A549 (cell line): ENCODE measurements around the gene BMS1. TPM values are rescaled to one million over a fixed set of nuclear protein-coding genes. Genes with fewer than 3 reads are reported as not detected.

ENCODE experiments used
- ATAC-seq, 2 experiments: fragments of 200-7000 bp in 1 of 2; fragments of >200 bp in 1 of 2; cut with Nextera tagmentation in 1 of 2; cut with Tn5 transposase in 1 of 2; 3 replicates each; pipeline versions ENCODE4 v1.8.0 to v1.9.1; 2018 to 2020; ENCODE audit warnings: mild to moderate bottlenecking in 1 of 2, moderate library complexity in 1 of 2
- CTCF ChIA-PET: fragments of 300-600 bp; sonication (Branson Sonifier 250); formaldehyde crosslinking; extraction: SDS; loops from one replicate; lab custom pipeline; 2021; ENCODE audit warnings: antibody characterized with exemption, inconsistent platforms; lab: Yijun Ruan, JAX
- POLR2A ChIA-PET: fragments of 350-600 bp; formaldehyde crosslinking; extraction: SDS; loops from one replicate; lab custom pipeline; 2021; ENCODE audit warnings: antibody characterized with exemption, inconsistent platforms; lab: Yijun Ruan, JAX
- DNase-seq, 2 experiments: peaks; one replicate each; pipeline versions ENCODE4 v3.0.0 to v3.0.0-alpha.2; 2011 to 2016; ENCODE audit warnings: low read depth in 1 of 2, low spot score in 1 of 2
- FAIRE-seq: peaks from 2 replicates; lab custom pipeline; 2011; peaks lifted over from hg19 to GRCh38; lab: Jason Lieb, UNC
- H3K27ac ChIP-seq, 2 experiments: fragments of >200 bp; sonication (Bioruptor Twin); formaldehyde crosslinking; 3 replicates each; pipeline ENCODE4 v1.5.1; 2016 to 2017
- H3K4me1 ChIP-seq: fragments of >200 bp; sonication (Bioruptor Twin); formaldehyde crosslinking; 3 replicates; pipeline ENCODE4 v1.6.1; 2016
- H3K4me2 ChIP-seq: fragments of >200 bp; sonication (Bioruptor Twin); formaldehyde crosslinking; 3 replicates; pipeline ENCODE4 v1.6.1; 2016
- H3K4me3 ChIP-seq: fragments of >200 bp; sonication (Bioruptor Twin); formaldehyde crosslinking; 3 replicates; pipeline ENCODE4 v1.5.1; 2016
- H3K9me3 ChIP-seq: fragments of >200 bp; sonication (Bioruptor Twin); formaldehyde crosslinking; 3 replicates; pipeline ENCODE4 v1.6.1; 2016
- CBX2 ChIP-seq: fragments of 200-600 bp; sonication (generic); IDR thresholded peaks from 2 replicates; pipeline ENCODE4 v1.6.1; 2016; ENCODE audit warnings: low read depth, mild to moderate bottlenecking, borderline replicate concordance
- CEBPB ChIP-seq, 2 experiments: fragments of >200 bp in 1 of 2; sonication (Bioruptor Twin) in 1 of 2; formaldehyde crosslinking in 1 of 2; IDR thresholded peaks; 2 replicates each; pipeline ENCODE4 v1.6.1; 2012 to 2016
- FOSL2 ChIP-seq, 2 experiments: fragments of 450-650 bp in 1 of 2; fragments of >200 bp in 1 of 2; sonication (Bioruptor Twin) in 1 of 2; formaldehyde crosslinking; IDR thresholded peaks; 2 replicates each; pipeline versions ENCODE4 v1.5.0 to v1.6.1; 2016 to 2020; ENCODE audit warnings: mild to moderate bottlenecking in 1 of 2, moderate library complexity in 1 of 2
- FOXS1 ChIP-seq: fragments of 250-450 bp; sonication (Bioruptor Pico); IDR thresholded peaks from 2 replicates; pipeline ENCODE4 v1.5.0; 2020; ENCODE audit warnings: mild to moderate bottlenecking, moderate library complexity
- GATA3 ChIP-seq: IDR thresholded peaks from 2 replicates; pipeline ENCODE4 v1.6.1; 2012; ENCODE audit warnings: borderline replicate concordance
- HOXB13 ChIP-seq: fragments of 250-450 bp; sonication (Bioruptor Pico); IDR thresholded peaks from 2 replicates; pipeline ENCODE4 v1.5.0; 2020; ENCODE audit warnings: low read depth, mild to moderate bottlenecking, moderate library complexity
- JUN ChIP-seq, 2 experiments: fragments of >200 bp; sonication (Bioruptor Twin); formaldehyde crosslinking; IDR thresholded peaks; 2 replicates in 1 of 2; 3 replicates in 1 of 2; pipeline ENCODE4 v1.6.1; 2016 to 2017
- MAFK ChIP-seq: fragments of 450-650 bp; IDR thresholded peaks from 2 replicates; pipeline ENCODE4 v1.6.1; 2014; ENCODE audit not compliant: partially characterized antibody
- PHF8 ChIP-seq: fragments of 200-600 bp; sonication (generic); IDR thresholded peaks from 2 replicates; pipeline ENCODE4 v1.6.1; 2016; ENCODE audit warnings: low read depth, mild to moderate bottlenecking, antibody characterized with exemption, moderate library complexity, borderline replicate concordance
- POLR2A ChIP-seq: IDR thresholded peaks from 2 replicates; pipeline ENCODE4 v1.6.1; 2012; ENCODE audit warnings: mild to moderate bottlenecking, low read length
- POLR2AphosphoS2 ChIP-seq: conservative IDR thresholded peaks from 2 replicates; pipeline ENCODE4 v1.6.1; 2012; ENCODE audit warnings: low read length, improper control_type of control experiment, inconsistent platforms
- RFX5 ChIP-seq: fragments of 450-650 bp; IDR thresholded peaks from 2 replicates; pipeline ENCODE4 v1.7.1; 2014; ENCODE audit warnings: antibody characterized with exemption, mild to moderate bottlenecking, moderate library complexity
- SMC3 ChIP-seq: fragments of >200 bp; sonication (Bioruptor Twin); formaldehyde crosslinking; IDR thresholded peaks from 3 replicates; pipeline ENCODE4 v1.6.1; 2018; ENCODE audit warnings: inconsistent platforms
- WGBS: methylation state at CpG from one replicate; pipeline ENCODE4 v1.1.6; 2017; ENCODE audit errors: missing lambda C conversion rate; 5-methylcytosine and 5-hydroxymethylcytosine counted together
- polyA minus RNA-seq: library from RNA; depleted of rRNA, polyadenylated mRNA; stranded (reverse); fragments of >200 nt; gene quantifications from 2 replicates; pipeline ENCODE4 v1.2.3, GENCODE V29; 2011; rRNA and poly(A)+ RNA removed
- polyA plus RNA-seq, 4 experiments: library from polyadenylated mRNA; depleted of rRNA in 3 of 4; stranded (reverse); fragments of >200 nt; fragmentation: RNase III in 1 of 4; extraction: RNeasy Plus Mini Kit Qiagen cat#74134 plus additional on column Dnase treatment in 1 of 4; gene quantifications; 2 replicates in 3 of 4; 3 replicates in 1 of 4; pipeline ENCODE4 v1.2.3, GENCODE V29; 2011 to 2017
- TF ChIP-seq, protein P1 (sequence below): IDR thresholded peaks from 2 replicates; pipeline ENCODE4 v1.6.1; 2012
- TF ChIP-seq, protein P2 (sequence below): fragments of 250-450 bp; sonication (Bioruptor Pico); IDR thresholded peaks from 2 replicates; pipeline ENCODE4 v1.5.0; 2020; ENCODE audit warnings: low read depth, mild to moderate bottlenecking, moderate library complexity
- TF ChIP-seq, protein P3 (sequence below): fragments of >200 bp; sonication (Bioruptor Twin); formaldehyde crosslinking; IDR thresholded peaks from 2 replicates; pipeline ENCODE4 v1.6.1; 2016
- TF ChIP-seq, protein P4 (sequence below): IDR thresholded peaks from 2 replicates; pipeline ENCODE4 v1.6.1; 2012
- TF ChIP-seq, protein P5 (sequence below): fragments of 250-450 bp; sonication (Bioruptor Pico); IDR thresholded peaks from 2 replicates; pipeline ENCODE4 v1.5.0; 2021; ENCODE audit warnings: mild to moderate bottlenecking, moderate library complexity, borderline replicate concordance
- TF ChIP-seq, protein P6 (sequence below): IDR thresholded peaks from 2 replicates; pipeline ENCODE4 v1.6.1; 2012; ENCODE audit warnings: low read depth, borderline replicate concordance
- TF ChIP-seq, protein P7 (sequence below): fragments of >200 bp; sonication (Bioruptor Twin); formaldehyde crosslinking; IDR thresholded peaks from 3 replicates; pipeline ENCODE4 v1.6.1; 2016
- TF ChIP-seq, protein P8 (sequence below): fragments of 200-600 bp; sonication (generic); IDR thresholded peaks from 2 replicates; pipeline ENCODE4 v1.6.1; 2016; ENCODE audit warnings: antibody characterized with exemption, mild to moderate bottlenecking, moderate library complexity

BMS1 gene, protein sequence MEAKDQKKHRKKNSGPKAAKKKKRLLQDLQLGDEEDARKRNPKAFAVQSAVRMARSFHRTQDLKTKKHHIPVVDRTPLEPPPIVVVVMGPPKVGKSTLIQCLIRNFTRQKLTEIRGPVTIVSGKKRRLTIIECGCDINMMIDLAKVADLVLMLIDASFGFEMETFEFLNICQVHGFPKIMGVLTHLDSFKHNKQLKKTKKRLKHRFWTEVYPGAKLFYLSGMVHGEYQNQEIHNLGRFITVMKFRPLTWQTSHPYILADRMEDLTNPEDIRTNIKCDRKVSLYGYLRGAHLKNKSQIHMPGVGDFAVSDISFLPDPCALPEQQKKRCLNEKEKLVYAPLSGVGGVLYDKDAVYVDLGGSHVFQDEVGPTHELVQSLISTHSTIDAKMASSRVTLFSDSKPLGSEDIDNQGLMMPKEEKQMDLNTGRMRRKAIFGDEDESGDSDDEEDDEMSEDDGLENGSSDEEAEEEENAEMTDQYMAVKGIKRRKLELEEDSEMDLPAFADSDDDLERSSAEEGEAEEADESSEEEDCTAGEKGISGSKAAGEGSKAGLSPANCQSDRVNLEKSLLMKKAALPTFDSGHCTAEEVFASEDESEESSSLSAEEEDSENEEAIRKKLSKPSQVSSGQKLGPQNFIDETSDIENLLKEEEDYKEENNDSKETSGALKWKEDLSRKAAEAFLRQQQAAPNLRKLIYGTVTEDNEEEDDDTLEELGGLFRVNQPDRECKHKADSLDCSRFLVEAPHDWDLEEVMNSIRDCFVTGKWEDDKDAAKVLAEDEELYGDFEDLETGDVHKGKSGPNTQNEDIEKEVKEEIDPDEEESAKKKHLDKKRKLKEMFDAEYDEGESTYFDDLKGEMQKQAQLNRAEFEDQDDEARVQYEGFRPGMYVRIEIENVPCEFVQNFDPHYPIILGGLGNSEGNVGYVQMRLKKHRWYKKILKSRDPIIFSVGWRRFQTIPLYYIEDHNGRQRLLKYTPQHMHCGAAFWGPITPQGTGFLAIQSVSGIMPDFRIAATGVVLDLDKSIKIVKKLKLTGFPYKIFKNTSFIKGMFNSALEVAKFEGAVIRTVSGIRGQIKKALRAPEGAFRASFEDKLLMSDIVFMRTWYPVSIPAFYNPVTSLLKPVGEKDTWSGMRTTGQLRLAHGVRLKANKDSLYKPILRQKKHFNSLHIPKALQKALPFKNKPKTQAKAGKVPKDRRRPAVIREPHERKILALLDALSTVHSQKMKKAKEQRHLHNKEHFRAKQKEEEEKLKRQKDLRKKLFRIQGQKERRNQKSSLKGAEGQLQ
- 14.4 and 17.3 TPM in 2 replicates for polyA plus RNA-seq (2011; rRNA removed)
- polyA plus RNA-seq (2012; cell fraction: cytosol; rRNA removed) = 4.5 and 4.7 TPM in 2 replicates
- 3.2 and 6.2 TPM in 2 replicates for polyA plus RNA-seq (2012; cell fraction: nucleus; rRNA removed)
- 20.9 to 23.5 TPM (median 21.2 TPM) in 3 replicates for polyA plus RNA-seq (2017; fragmentation: RNase III; extraction: RNeasy Plus Mini Kit Qiagen cat#74134 plus additional on column Dnase treatment)
- 10.5 and 10.8 TPM in 2 replicates for polyA minus RNA-seq

DNA sequence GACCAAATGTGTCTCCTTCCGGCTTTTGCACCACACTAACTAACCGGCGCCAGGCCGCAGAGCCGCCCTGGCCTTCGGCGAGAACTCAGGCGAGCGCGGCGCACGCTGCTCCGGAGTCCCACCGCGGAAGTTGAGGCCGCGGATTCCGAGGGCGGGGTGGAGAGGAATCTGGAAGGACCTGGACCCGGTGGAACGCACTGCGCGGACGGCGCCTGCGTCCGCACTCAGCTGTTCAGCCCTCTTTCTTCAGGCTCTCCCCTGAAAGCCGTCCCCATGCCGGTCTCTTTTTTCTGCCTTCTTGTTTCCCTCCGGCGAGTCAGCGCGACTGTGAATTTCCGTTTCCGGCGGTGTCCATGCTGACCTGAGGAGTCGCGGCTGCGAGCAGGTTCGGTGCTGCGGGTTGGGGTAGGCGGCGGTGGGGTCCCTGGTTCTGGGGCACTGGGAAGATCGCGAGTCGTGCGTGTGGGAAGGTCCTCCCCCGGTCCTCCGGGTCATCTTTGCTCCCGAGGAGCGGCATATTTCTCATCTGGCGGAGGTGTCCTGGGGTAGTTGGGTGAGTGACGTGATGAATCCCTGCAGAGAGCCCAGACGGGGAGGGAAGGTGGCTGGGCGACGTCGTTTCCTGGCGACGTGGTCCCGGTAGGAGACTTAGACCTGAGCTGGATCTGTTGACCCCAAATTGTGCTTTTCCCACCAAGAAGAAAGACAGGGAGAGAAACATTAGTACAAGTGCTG, at the start of gene BMS1:
BMS1 (plus strand) TSS at position 350 of the 735 bp plus-strand sequence. CDS start 1,600 bp downstream, outside the sequence.
- FAIRE-seq (no peak), ATAC-seq (peak; percentile 97), DNase-seq (peak; percentile 88 to 96)
- H3K27ac ChIP-seq = peak within 1 kb of the TSS; percentile 98 to 99
- peaks cover 13% of the 10 kb centered on the region for H3K4me1 ChIP-seq
- H3K4me2 ChIP-seq = peak within 1 kb of the TSS; percentile 93
- H3K4me3 ChIP-seq = peak within 1 kb of the TSS; percentile 74
- 2% methylated on average over 42 of the region's 60 CpGs for WGBS
- ChIA-PET POLR2A (interaction anchor here (0.6 to 2.8 kb wide), 11 partner anchors 8 to 356 kb away, joined by 3 to 38 read pairs (median 5); partner anchors contain the start of genes CSGALNACT2 and ZNF33B), CTCF (interaction anchor here (0.9 to 3.2 kb wide), 5 partner anchors 14 to 76 kb away, joined by 3 to 14 read pairs (median 3); no protein-coding TSS in a partner anchor)
- H3K9me3 ChIP-seq = no peaks in the 10 kb centered on the region
- TF ChIP-seq POLR2AphosphoS2 = no peak
- TF ChIP-seq, protein P1, sequence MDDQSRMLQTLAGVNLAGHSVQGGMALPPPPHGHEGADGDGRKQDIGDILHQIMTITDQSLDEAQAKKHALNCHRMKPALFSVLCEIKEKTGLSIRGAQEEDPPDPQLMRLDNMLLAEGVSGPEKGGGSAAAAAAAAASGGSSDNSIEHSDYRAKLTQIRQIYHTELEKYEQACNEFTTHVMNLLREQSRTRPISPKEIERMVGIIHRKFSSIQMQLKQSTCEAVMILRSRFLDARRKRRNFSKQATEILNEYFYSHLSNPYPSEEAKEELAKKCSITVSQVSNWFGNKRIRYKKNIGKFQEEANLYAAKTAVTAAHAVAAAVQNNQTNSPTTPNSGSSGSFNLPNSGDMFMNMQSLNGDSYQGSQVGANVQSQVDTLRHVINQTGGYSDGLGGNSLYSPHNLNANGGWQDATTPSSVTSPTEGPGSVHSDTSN = peak; percentile 83
- TF ChIP-seq FOSL2 (IDR thresholded peaks at IDR 0.05) = no peak
- peak; percentile 34 for TF ChIP-seq FOSL2 (CRISPR knock-in tag; IDR thresholded peaks at IDR 0.05)
- no peak for TF ChIP-seq MAFK
- TF ChIP-seq, protein P2, sequence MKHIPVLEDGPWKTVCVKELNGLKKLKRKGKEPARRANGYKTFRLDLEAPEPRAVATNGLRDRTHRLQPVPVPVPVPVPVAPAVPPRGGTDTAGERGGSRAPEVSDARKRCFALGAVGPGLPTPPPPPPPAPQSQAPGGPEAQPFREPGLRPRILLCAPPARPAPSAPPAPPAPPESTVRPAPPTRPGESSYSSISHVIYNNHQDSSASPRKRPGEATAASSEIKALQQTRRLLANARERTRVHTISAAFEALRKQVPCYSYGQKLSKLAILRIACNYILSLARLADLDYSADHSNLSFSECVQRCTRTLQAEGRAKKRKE (CRISPR knock-in tag) = 0 out of 2 replicates have a peak, but pooled peaks have one; percentile 56
- peak; percentile 77; the same call in 1 of the 2 replicates for TF ChIP-seq HOXB13 (CRISPR knock-in tag)
- TF ChIP-seq, protein P3, sequence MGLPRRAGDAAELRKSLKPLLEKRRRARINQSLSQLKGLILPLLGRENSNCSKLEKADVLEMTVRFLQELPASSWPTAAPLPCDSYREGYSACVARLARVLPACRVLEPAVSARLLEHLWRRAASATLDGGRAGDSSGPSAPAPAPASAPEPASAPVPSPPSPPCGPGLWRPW = no peak
- no peak for TF ChIP-seq CBX2
- peak; percentile 86 to 98; a peak in 4 of 5 replicates for TF ChIP-seq JUN (IDR thresholded peaks at IDR 0.05)
- TF ChIP-seq SMC3 = 0 out of 3 replicates have a peak, but pooled peaks have one; percentile 8
- peak in 1 of 2 experiments; percentile 44; a peak in 1 of 4 replicates for TF ChIP-seq CEBPB (IDR thresholded peaks at IDR 0.05)
- 0 out of 2 replicates have a peak, but pooled peaks have one; percentile 43 for TF ChIP-seq FOXS1 (CRISPR knock-in tag)
- TF ChIP-seq, protein P4, sequence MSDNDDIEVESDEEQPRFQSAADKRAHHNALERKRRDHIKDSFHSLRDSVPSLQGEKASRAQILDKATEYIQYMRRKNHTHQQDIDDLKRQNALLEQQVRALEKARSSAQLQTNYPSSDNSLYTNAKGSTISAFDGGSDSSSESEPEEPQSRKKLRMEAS = peak; percentile 96
- TF ChIP-seq, protein P5, sequence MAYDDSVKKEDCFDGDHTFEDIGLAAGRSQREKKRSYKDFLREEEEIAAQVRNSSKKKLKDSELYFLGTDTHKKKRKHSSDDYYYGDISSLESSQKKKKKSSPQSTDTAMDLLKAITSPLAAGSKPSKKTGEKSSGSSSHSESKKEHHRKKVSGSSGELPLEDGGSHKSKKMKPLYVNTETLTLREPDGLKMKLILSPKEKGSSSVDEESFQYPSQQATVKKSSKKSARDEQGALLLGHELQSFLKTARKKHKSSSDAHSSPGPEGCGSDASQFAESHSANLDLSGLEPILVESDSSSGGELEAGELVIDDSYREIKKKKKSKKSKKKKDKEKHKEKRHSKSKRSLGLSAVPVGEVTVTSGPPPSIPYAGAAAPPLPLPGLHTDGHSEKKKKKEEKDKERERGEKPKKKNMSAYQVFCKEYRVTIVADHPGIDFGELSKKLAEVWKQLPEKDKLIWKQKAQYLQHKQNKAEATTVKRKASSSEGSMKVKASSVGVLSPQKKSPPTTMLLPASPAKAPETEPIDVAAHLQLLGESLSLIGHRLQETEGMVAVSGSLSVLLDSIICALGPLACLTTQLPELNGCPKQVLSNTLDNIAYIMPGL (CRISPR knock-in tag) = 0 out of 2 replicates have a peak, but pooled peaks have one; percentile 50
- TF ChIP-seq, protein P6, sequence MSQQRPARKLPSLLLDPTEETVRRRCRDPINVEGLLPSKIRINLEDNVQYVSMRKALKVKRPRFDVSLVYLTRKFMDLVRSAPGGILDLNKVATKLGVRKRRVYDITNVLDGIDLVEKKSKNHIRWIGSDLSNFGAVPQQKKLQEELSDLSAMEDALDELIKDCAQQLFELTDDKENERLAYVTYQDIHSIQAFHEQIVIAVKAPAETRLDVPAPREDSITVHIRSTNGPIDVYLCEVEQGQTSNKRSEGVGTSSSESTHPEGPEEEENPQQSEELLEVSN = peak; percentile 84
- peak; percentile 97 for TF ChIP-seq PHF8
- TF ChIP-seq RFX5 = no peak
- peak; percentile 89 for TF ChIP-seq POLR2A
- TF ChIP-seq, protein P7, sequence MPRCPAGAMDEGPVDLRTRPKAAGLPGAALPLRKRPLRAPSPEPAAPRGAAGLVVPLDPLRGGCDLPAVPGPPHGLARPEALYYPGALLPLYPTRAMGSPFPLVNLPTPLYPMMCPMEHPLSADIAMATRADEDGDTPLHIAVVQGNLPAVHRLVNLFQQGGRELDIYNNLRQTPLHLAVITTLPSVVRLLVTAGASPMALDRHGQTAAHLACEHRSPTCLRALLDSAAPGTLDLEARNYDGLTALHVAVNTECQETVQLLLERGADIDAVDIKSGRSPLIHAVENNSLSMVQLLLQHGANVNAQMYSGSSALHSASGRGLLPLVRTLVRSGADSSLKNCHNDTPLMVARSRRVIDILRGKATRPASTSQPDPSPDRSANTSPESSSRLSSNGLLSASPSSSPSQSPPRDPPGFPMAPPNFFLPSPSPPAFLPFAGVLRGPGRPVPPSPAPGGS = peak; percentile 78
- TF ChIP-seq, protein P8, sequence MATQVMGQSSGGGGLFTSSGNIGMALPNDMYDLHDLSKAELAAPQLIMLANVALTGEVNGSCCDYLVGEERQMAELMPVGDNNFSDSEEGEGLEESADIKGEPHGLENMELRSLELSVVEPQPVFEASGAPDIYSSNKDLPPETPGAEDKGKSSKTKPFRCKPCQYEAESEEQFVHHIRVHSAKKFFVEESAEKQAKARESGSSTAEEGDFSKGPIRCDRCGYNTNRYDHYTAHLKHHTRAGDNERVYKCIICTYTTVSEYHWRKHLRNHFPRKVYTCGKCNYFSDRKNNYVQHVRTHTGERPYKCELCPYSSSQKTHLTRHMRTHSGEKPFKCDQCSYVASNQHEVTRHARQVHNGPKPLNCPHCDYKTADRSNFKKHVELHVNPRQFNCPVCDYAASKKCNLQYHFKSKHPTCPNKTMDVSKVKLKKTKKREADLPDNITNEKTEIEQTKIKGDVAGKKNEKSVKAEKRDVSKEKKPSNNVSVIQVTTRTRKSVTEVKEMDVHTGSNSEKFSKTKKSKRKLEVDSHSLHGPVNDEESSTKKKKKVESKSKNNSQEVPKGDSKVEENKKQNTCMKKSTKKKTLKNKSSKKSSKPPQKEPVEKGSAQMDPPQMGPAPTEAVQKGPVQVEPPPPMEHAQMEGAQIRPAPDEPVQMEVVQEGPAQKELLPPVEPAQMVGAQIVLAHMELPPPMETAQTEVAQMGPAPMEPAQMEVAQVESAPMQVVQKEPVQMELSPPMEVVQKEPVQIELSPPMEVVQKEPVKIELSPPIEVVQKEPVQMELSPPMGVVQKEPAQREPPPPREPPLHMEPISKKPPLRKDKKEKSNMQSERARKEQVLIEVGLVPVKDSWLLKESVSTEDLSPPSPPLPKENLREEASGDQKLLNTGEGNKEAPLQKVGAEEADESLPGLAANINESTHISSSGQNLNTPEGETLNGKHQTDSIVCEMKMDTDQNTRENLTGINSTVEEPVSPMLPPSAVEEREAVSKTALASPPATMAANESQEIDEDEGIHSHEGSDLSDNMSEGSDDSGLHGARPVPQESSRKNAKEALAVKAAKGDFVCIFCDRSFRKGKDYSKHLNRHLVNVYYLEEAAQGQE = peak; percentile 43; the same call in 1 of the 2 replicates
- TF ChIP-seq GATA3 = peak; percentile 61; the same call in 1 of the 2 replicates
